Nephron (organoid): Measurements from ENCODE around the gene ISM2.

Source experiments
- H3K27ac Mint-ChIP-seq, 3 experiments: 2 replicates each; pipeline ENCODE4 v1.8.0; 2020; ENCODE audit warnings: mixed read lengths in 3 of 3, mild to moderate bottlenecking in 2 of 3, moderate library complexity in 1 of 3
- H3K27me3 Mint-ChIP-seq: 2 replicates; pipeline ENCODE4 v1.8.0; 2021; ENCODE audit warnings: low read depth, mild to moderate bottlenecking, moderate library complexity, mixed read lengths
- H3K36me3 Mint-ChIP-seq: 2 replicates; pipeline ENCODE4 v1.8.0; 2020; ENCODE audit warnings: low read depth, mixed read lengths
- H3K4me1 Mint-ChIP-seq: 2 replicates; pipeline ENCODE4 v1.8.0; 2020; ENCODE audit warnings: mixed read lengths
- H3K4me3 Mint-ChIP-seq, 3 experiments: 2 replicates each; pipeline ENCODE4 v1.8.0; 2020; ENCODE audit warnings: mild to moderate bottlenecking in 3 of 3, mixed read lengths in 3 of 3, moderate library complexity in 2 of 3
- H3K9me3 Mint-ChIP-seq: 2 replicates; pipeline ENCODE4 v1.8.0; 2020; ENCODE audit warnings: mixed read lengths
- CTCF ChIP-seq, 3 experiments: fragments of 200-600 bp; sonication (generic); IDR thresholded peaks; one replicate each; pipeline ENCODE4 v1.5.0; 2021; ENCODE audit warnings: antibody characterized with exemption in 3 of 3; ENCODE audit not compliant: unreplicated experiment in 3 of 3

The ISM2 gene

GRCh38 chr14:77509366-77509765 lies 10.8 kb upstream of the ISM2 start:
- no peaks in the 10 kb centered on the region for H3K9me3 Mint-ChIP-seq
- H3K36me3 Mint-ChIP-seq = peaks cover 36% of the 10 kb centered on the region
- no peaks in the 10 kb centered on the region for H3K4me1 Mint-ChIP-seq
- no peaks in the 10 kb centered on the region for H3K27me3 Mint-ChIP-seq
- H3K4me3 Mint-ChIP-seq = no peak overlapping the region
- H3K27ac Mint-ChIP-seq = no peak overlapping the region
- no peak for TF ChIP-seq CTCF (IDR thresholded peaks at IDR 0.05; ENCODE audit: unreplicated experiment in 3 of 3)

- H3K27ac Mint-ChIP-seq = no peak overlapping the region
- no peak for TF ChIP-seq CTCF (IDR thresholded peaks at IDR 0.05; ENCODE audit: unreplicated experiment in 3 of 3)
- no peak overlapping the region for H3K4me3 Mint-ChIP-seq
- H3K9me3 Mint-ChIP-seq = no peaks in the 10 kb centered on the region
- peaks cover 36% of the 10 kb centered on the region for H3K36me3 Mint-ChIP-seq
- no peaks in the 10 kb centered on the region for H3K27me3 Mint-ChIP-seq
- no peaks in the 10 kb centered on the region for H3K4me1 Mint-ChIP-seq
Observed at GRCh38 chr14:77508876-77509275, 10.3 kb upstream of the ISM2 start.

- H3K27ac Mint-ChIP-seq = no peak overlapping the region
- H3K9me3 Mint-ChIP-seq = peaks cover 1% of the 10 kb centered on the region
- H3K36me3 Mint-ChIP-seq = peaks cover 38% of the 10 kb centered on the region
- no peaks in the 10 kb centered on the region for H3K4me1 Mint-ChIP-seq
- H3K27me3 Mint-ChIP-seq = no peaks in the 10 kb centered on the region
- no peak overlapping the region for H3K4me3 Mint-ChIP-seq
- TF ChIP-seq CTCF (IDR thresholded peaks at IDR 0.05; ENCODE audit: unreplicated experiment in 3 of 3) = no peak
Observed at GRCh38 chr14:77508249-77508648, 9.6 kb upstream of the ISM2 start.

- Mint-ChIP-seq H3K4me3 (no peak overlapping the region), H3K4me1 (no peaks in the 10 kb centered on the region), H3K9me3 (peaks cover 3% of the 10 kb centered on the region), H3K36me3 (peaks cover 40% of the 10 kb centered on the region), H3K27me3 (no peaks in the 10 kb centered on the region), H3K27ac (no peak overlapping the region)
- TF ChIP-seq CTCF (IDR thresholded peaks at IDR 0.05; ENCODE audit: unreplicated experiment in 3 of 3) = no peak
Observed at GRCh38 chr14:77507762-77508161, 9.1 kb upstream of the ISM2 start.

- no peak overlapping the region for H3K4me3 Mint-ChIP-seq
- H3K27ac Mint-ChIP-seq = no peak overlapping the region
- no peaks in the 10 kb centered on the region for H3K4me1 Mint-ChIP-seq
- peaks cover 11% of the 10 kb centered on the region for H3K27me3 Mint-ChIP-seq
- peaks cover 3% of the 10 kb centered on the region for H3K9me3 Mint-ChIP-seq
- H3K36me3 Mint-ChIP-seq = peaks cover 22% of the 10 kb centered on the region
- no peak for TF ChIP-seq CTCF (IDR thresholded peaks at IDR 0.05; ENCODE audit: unreplicated experiment in 3 of 3)
Observed at GRCh38 chr14:77505031-77505430, 6.4 kb upstream of the ISM2 start.

- Mint-ChIP-seq H3K4me1 (no peaks in the 10 kb centered on the region), H3K27ac (no peak overlapping the region), H3K36me3 (peaks cover 15% of the 10 kb centered on the region), H3K9me3 (peaks cover 3% of the 10 kb centered on the region), H3K27me3 (peaks cover 22% of the 10 kb centered on the region), H3K4me3 (no peak overlapping the region)
- TF ChIP-seq CTCF (IDR thresholded peaks at IDR 0.05; ENCODE audit: unreplicated experiment in 3 of 3) = no peak
Observed at GRCh38 chr14:77503138-77503537, 4.5 kb upstream of the ISM2 start.
